ENCODE measurements around the gene PDGFRB.

DNA sequence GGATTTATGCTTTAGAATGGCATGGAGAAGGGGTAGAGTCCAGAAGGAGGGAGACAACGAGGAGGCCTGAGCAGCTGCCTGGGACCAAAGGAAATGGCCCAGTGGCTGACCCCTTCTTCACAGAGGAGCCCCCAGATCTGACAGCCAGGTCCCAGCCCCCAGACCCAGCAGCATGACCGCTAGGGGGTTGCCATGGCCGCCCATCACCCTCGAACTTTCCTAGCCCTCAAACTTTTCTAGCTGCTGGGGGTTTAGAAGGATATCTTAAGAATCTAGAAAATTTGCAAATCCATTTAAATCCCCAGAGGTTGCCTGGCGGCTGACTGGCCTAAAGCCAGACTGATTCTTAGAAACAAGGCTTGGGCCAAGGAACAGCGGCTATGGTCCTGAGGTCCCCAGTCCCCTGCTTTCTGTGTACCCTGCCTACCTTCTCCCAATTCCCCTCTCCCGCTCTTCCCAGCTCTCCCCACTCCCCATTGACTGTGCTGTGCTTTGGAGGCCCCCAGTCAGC is 972 bp downstream of the PDGFRB start:
- TF ChIP-seq POLR2AphosphoS5 (IDR thresholded peaks at IDR 0.05; ENCODE audit: low read depth) (no peak), GABPA (IDR thresholded peaks at IDR 0.05; ENCODE audit: low read depth) (no peak)
- TF ChIP-seq, protein P1, sequence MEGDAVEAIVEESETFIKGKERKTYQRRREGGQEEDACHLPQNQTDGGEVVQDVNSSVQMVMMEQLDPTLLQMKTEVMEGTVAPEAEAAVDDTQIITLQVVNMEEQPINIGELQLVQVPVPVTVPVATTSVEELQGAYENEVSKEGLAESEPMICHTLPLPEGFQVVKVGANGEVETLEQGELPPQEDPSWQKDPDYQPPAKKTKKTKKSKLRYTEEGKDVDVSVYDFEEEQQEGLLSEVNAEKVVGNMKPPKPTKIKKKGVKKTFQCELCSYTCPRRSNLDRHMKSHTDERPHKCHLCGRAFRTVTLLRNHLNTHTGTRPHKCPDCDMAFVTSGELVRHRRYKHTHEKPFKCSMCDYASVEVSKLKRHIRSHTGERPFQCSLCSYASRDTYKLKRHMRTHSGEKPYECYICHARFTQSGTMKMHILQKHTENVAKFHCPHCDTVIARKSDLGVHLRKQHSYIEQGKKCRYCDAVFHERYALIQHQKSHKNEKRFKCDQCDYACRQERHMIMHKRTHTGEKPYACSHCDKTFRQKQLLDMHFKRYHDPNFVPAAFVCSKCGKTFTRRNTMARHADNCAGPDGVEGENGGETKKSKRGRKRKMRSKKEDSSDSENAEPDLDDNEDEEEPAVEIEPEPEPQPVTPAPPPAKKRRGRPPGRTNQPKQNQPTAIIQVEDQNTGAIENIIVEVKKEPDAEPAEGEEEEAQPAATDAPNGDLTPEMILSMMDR (IDR thresholded peaks at IDR 0.05; ENCODE audit: insufficient read depth, low read length): no peak
- TF ChIP-seq, protein P2, sequence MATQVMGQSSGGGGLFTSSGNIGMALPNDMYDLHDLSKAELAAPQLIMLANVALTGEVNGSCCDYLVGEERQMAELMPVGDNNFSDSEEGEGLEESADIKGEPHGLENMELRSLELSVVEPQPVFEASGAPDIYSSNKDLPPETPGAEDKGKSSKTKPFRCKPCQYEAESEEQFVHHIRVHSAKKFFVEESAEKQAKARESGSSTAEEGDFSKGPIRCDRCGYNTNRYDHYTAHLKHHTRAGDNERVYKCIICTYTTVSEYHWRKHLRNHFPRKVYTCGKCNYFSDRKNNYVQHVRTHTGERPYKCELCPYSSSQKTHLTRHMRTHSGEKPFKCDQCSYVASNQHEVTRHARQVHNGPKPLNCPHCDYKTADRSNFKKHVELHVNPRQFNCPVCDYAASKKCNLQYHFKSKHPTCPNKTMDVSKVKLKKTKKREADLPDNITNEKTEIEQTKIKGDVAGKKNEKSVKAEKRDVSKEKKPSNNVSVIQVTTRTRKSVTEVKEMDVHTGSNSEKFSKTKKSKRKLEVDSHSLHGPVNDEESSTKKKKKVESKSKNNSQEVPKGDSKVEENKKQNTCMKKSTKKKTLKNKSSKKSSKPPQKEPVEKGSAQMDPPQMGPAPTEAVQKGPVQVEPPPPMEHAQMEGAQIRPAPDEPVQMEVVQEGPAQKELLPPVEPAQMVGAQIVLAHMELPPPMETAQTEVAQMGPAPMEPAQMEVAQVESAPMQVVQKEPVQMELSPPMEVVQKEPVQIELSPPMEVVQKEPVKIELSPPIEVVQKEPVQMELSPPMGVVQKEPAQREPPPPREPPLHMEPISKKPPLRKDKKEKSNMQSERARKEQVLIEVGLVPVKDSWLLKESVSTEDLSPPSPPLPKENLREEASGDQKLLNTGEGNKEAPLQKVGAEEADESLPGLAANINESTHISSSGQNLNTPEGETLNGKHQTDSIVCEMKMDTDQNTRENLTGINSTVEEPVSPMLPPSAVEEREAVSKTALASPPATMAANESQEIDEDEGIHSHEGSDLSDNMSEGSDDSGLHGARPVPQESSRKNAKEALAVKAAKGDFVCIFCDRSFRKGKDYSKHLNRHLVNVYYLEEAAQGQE (IDR thresholded peaks at IDR 0.05; ENCODE audit: insufficient replicate concordance, low read depth): no peak

All from HL-60 (cell line).